SK-N-MC (cell line): Measurements from ENCODE around the gene LTB4R.

Experiments
- EZH2 ChIP-seq: fragments of 200-600 bp; sonication (generic); IDR thresholded peaks from one replicate; pipeline ENCODE4 v1.6.1; 2017; ENCODE audit warnings: antibody characterized with exemption
- POLR2AphosphoS5 ChIP-seq: IDR thresholded peaks from 2 replicates; pipeline ENCODE4 v1.6.1; 2012; ENCODE audit warnings: mild to moderate bottlenecking, low read depth, low read length, borderline replicate concordance

DNA sequence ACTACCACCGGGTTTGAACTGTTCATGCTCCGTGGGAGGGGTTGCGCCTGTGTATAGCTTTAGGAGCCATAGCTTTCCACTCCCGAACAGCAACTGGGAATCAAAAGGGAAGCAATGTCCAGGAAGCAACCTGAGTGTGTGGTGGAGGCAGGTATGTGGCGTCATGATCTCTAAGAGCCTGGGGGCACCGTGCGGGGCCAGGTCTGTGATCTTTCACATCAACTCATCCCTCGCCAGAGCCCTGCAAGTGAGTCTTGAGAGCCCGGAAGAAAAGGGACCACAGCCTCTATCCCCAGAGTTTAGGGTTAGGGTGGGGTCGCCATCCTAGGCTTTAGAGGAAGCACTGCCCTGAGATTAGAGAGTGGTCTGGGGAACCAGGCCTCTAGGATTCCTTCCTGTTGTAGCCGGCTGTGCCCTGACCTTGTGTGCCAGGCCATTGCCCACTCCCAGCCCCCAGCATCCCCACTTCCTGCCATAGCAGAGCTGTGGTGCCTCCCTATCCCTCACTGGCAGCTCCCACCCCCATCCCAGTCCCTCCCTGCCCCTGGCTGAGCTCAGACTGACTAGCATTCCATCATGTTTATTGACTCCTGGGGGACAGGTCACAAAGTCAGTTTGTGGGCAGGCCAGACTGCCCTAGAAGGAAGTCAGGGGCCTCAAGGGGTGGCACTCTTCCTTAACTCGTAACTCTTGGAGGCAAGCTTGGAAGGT is 24.3 kb downstream of the LTB4R start:
- TF ChIP-seq EZH2 (no peak), POLR2AphosphoS5 (no peak)
